HUES6 (cell line): ENCODE measurements around the gene UNC119.

Experiments used
- H3K27ac ChIP-seq: 2 replicates; pipeline ENCODE4 v1.7.0; 2013; ENCODE audit warnings: low read depth, mild to moderate bottlenecking, low read length, inconsistent platforms
- H3K27me3 ChIP-seq: 2 replicates; pipeline ENCODE4 v1.6.1; 2013; ENCODE audit warnings: low read length; ENCODE audit not compliant: control insufficient read depth, insufficient read depth
- H3K36me3 ChIP-seq: 2 replicates; pipeline ENCODE4 v1.6.1; 2013; ENCODE audit warnings: low read length; ENCODE audit not compliant: control insufficient read depth, insufficient read depth
- H3K4me1 ChIP-seq: 2 replicates; pipeline ENCODE4 v1.6.1; 2013; ENCODE audit warnings: low read length; ENCODE audit not compliant: control insufficient read depth, insufficient read depth
- H3K4me3 ChIP-seq: 2 replicates; pipeline ENCODE4 v1.5.1; 2013; ENCODE audit warnings: low read depth, low read length
- H3K9ac ChIP-seq: one replicate; pipeline ENCODE4 v1.6.1; 2013; ENCODE audit warnings: mild to moderate bottlenecking, low read length
- H3K9me3 ChIP-seq: 2 replicates; pipeline ENCODE4 v1.6.1; 2013; ENCODE audit warnings: low read depth, low read length; ENCODE audit not compliant: control insufficient read depth, insufficient read depth

UNC119 gene

GRCh38 chr17:28538296-28538895 lies 14.0 kb downstream of the UNC119 start:
- H3K27me3 ChIP-seq, result no peaks in the 10 kb centered on the region
- no peaks in the 10 kb centered on the region for H3K9me3 ChIP-seq
- H3K9ac ChIP-seq, result no peak overlapping the region

GRCh38 chr17:28537219-28537610 lies 15.2 kb downstream of the UNC119 start:
- Histone ChIP-seq H3K4me1 (0 out of 2 replicates have a peak, but pooled peaks cover 5% of the 10 kb centered on the region), H3K36me3 (no peaks in the 10 kb centered on the region), H3K4me3 (no peak overlapping the region), H3K27me3 (no peaks in the 10 kb centered on the region), H3K9me3 (no peaks in the 10 kb centered on the region), H3K27ac (no peak overlapping the region), H3K9ac (no peak overlapping the region)

More at GRCh38 chr17:28538296-28538895, 14.0 kb downstream of the UNC119 start:
- Histone ChIP-seq H3K36me3 (no peaks in the 10 kb centered on the region), H3K4me3 (no peak overlapping the region), H3K4me1 (no peaks in the 10 kb centered on the region), H3K27ac (no peak overlapping the region)

GRCh38 chr17:28536532-28537218 lies 15.7 kb downstream of the UNC119 start:
- H3K27me3 ChIP-seq, result no peaks in the 10 kb centered on the region
- H3K9me3 ChIP-seq, result no peaks in the 10 kb centered on the region
- 0 out of 2 replicates have a peak, but pooled peaks cover 5% of the 10 kb centered on the region for H3K4me1 ChIP-seq
- H3K4me3 ChIP-seq, result no peak overlapping the region
- H3K27ac ChIP-seq, result no peak overlapping the region
- no peaks in the 10 kb centered on the region for H3K36me3 ChIP-seq
- H3K9ac ChIP-seq, result no peak overlapping the region

GRCh38 chr17:28534740-28535375 lies 17.6 kb downstream of the UNC119 start:
- Histone ChIP-seq H3K4me1 (0 out of 2 replicates have a peak, but pooled peaks cover 5% of the 10 kb centered on the region), H3K9me3 (no peaks in the 10 kb centered on the region), H3K36me3 (no peaks in the 10 kb centered on the region), H3K4me3 (no peak overlapping the region), H3K27me3 (peaks cover 3% of the 10 kb centered on the region; the same call in 1 of the 2 replicates), H3K9ac (no peak overlapping the region), H3K27ac (no peak overlapping the region)

GRCh38 chr17:28533091-28533807 lies 19.2 kb downstream of the UNC119 start:
- Histone ChIP-seq H3K4me1 (0 out of 2 replicates have a peak, but pooled peaks cover 5% of the 10 kb centered on the region), H3K9me3 (no peaks in the 10 kb centered on the region), H3K9ac (no peak overlapping the region), H3K27me3 (peaks cover 3% of the 10 kb centered on the region; the same call in 1 of the 2 replicates), H3K27ac (no peak overlapping the region), H3K4me3 (no peak overlapping the region), H3K36me3 (no peaks in the 10 kb centered on the region)

- Histone ChIP-seq H3K36me3 (no peaks in the 10 kb centered on the region), H3K4me3 (no peak overlapping the region), H3K9ac (no peak overlapping the region), H3K27ac (no peak overlapping the region), H3K9me3 (no peaks in the 10 kb centered on the region), H3K4me1 (0 out of 2 replicates have a peak, but pooled peaks cover 5% of the 10 kb centered on the region), H3K27me3 (peaks cover 3% of the 10 kb centered on the region; the same call in 1 of the 2 replicates)
These were observed 20.1 kb downstream of the UNC119 start for GRCh38 chr17:28532050-28532960.

GRCh38 chr17:28530926-28531325 lies 21.5 kb downstream of the UNC119 start:
- H3K27me3 ChIP-seq, result peaks cover 3% of the 10 kb centered on the region; the same call in 1 of the 2 replicates
- H3K9me3 ChIP-seq, result no peaks in the 10 kb centered on the region
- 0 out of 2 replicates have a peak, but pooled peaks cover 5% of the 10 kb centered on the region for H3K4me1 ChIP-seq
- no peak overlapping the region for H3K27ac ChIP-seq
- no peaks in the 10 kb centered on the region for H3K36me3 ChIP-seq
- no peak overlapping the region for H3K4me3 ChIP-seq
- H3K9ac ChIP-seq, result no peak overlapping the region

- H3K4me3 ChIP-seq, result no peak overlapping the region
- no peak overlapping the region for H3K27ac ChIP-seq
- H3K9ac ChIP-seq, result no peak overlapping the region
- no peaks in the 10 kb centered on the region for H3K36me3 ChIP-seq
- H3K9me3 ChIP-seq, result no peaks in the 10 kb centered on the region
- H3K4me1 ChIP-seq, result peaks cover 7% of the 10 kb centered on the region; the same call in 1 of the 2 replicates
- peaks cover 3% of the 10 kb centered on the region; the same call in 1 of the 2 replicates for H3K27me3 ChIP-seq
These were observed 22.2 kb downstream of the UNC119 start for GRCh38 chr17:28530250-28530649.

- Histone ChIP-seq H3K9me3 (no peaks in the 10 kb centered on the region), H3K36me3 (no peaks in the 10 kb centered on the region), H3K4me3 (no peak overlapping the region), H3K4me1 (peaks cover 10% of the 10 kb centered on the region; the same call in 1 of the 2 replicates), H3K27ac (no peak overlapping the region), H3K9ac (no peak overlapping the region), H3K27me3 (peaks cover 3% of the 10 kb centered on the region; the same call in 1 of the 2 replicates)
These were observed 23.4 kb downstream of the UNC119 start for GRCh38 chr17:28529013-28529400.
